ENCODE data around the gene AP4M1. TPM values are rescaled to one million over a fixed set of nuclear protein-coding genes. Genes with fewer than 3 reads are reported as not detected.
A peak's percentile ranks its signal among the peaks of the same experiment; 100 is the strongest.

AP4M1 gene
- polyA plus RNA-seq, 2 of the 4 experiments (the other 2 are of a cell fraction) = 16.6 to 18.3 TPM

GRCh38 chr7:100111914-100112313 lies 10.5 kb downstream of the AP4M1 start:
- Histone ChIP-seq H3K9me3 (no peaks in the 10 kb centered on the region), H3K4me1 (no peaks in the 10 kb centered on the region), H3K4me2 (no peak overlapping the region), H3K4me3 (no peak overlapping the region), H3K27ac (no peak overlapping the region)
- DNase-seq (ENCODE audit: low read depth in 1 of 2, low spot score in 1 of 2) (no peak), FAIRE-seq (no peak), ATAC-seq (peak in 1 of 2 experiments; percentile 6; a peak in 2 of 6 replicates)
- no peak for TF ChIP-seq RFX5 (IDR thresholded peaks at IDR 0.05)
- no peak for TF ChIP-seq FOSB (CRISPR knock-in tag; IDR thresholded peaks at IDR 0.05)
- no peak for TF ChIP-seq NPAS2 (CRISPR knock-in tag; IDR thresholded peaks at IDR 0.05; ENCODE audit: borderline replicate concordance)
- no peak for TF ChIP-seq JUN (IDR thresholded peaks at IDR 0.05)
- POLR2A ChIA-PET = interaction anchor here (0.7 to 3.0 kb wide), 2 partner anchors 11 to 15 kb away, joined by 3 to 19 read pairs; partner anchors contain the start of genes AP4M1, MBLAC1 and MCM7
- whole genome bisulfite sequencing (ENCODE audit: missing lambda C conversion rate) = 92% methylated on average over 12 of the region's 13 CpGs
- CTCF ChIA-PET = interaction anchor here (1.8 to 3.3 kb wide), 2 partner anchors 10 to 20 kb away, joined by 8 to 19 read pairs; partner anchors contain the start of genes AP4M1 and MCM7

- H3K27ac ChIP-seq = no peak overlapping the region
- ATAC-seq (no peak), DNase-seq (ENCODE audit: low read depth in 1 of 2, low spot score in 1 of 2) (no peak), FAIRE-seq (no peak)
- H3K4me1 ChIP-seq = peaks cover 6% of the 10 kb centered on the region; the same call in 2 of the 3 replicates
- CTCF ChIA-PET = interaction anchor here (0.8 to 2.1 kb wide), 4 partner anchors 10 to 123 kb away, joined by 3 to 9 read pairs (median 4); no protein-coding TSS in a partner anchor
- no peak for TF ChIP-seq MAFK (IDR thresholded peaks at IDR 0.05; ENCODE audit: partially characterized antibody)
- no peak for TF ChIP-seq JUN (IDR thresholded peaks at IDR 0.05)
- TF ChIP-seq TFCP2L1 (CRISPR knock-in tag; IDR thresholded peaks at IDR 0.05) = no peak
- no peak for TF ChIP-seq FOSL2 (IDR thresholded peaks at IDR 0.05)
- TF ChIP-seq FOSL2 (CRISPR knock-in tag; IDR thresholded peaks at IDR 0.05) = no peak
- TF ChIP-seq, protein P1, sequence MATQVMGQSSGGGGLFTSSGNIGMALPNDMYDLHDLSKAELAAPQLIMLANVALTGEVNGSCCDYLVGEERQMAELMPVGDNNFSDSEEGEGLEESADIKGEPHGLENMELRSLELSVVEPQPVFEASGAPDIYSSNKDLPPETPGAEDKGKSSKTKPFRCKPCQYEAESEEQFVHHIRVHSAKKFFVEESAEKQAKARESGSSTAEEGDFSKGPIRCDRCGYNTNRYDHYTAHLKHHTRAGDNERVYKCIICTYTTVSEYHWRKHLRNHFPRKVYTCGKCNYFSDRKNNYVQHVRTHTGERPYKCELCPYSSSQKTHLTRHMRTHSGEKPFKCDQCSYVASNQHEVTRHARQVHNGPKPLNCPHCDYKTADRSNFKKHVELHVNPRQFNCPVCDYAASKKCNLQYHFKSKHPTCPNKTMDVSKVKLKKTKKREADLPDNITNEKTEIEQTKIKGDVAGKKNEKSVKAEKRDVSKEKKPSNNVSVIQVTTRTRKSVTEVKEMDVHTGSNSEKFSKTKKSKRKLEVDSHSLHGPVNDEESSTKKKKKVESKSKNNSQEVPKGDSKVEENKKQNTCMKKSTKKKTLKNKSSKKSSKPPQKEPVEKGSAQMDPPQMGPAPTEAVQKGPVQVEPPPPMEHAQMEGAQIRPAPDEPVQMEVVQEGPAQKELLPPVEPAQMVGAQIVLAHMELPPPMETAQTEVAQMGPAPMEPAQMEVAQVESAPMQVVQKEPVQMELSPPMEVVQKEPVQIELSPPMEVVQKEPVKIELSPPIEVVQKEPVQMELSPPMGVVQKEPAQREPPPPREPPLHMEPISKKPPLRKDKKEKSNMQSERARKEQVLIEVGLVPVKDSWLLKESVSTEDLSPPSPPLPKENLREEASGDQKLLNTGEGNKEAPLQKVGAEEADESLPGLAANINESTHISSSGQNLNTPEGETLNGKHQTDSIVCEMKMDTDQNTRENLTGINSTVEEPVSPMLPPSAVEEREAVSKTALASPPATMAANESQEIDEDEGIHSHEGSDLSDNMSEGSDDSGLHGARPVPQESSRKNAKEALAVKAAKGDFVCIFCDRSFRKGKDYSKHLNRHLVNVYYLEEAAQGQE (IDR thresholded peaks at IDR 0.05) = no peak
- TF ChIP-seq EHMT2 (IDR thresholded peaks at IDR 0.05; ENCODE audit: low read depth) = no peak
- TF ChIP-seq, protein P2, sequence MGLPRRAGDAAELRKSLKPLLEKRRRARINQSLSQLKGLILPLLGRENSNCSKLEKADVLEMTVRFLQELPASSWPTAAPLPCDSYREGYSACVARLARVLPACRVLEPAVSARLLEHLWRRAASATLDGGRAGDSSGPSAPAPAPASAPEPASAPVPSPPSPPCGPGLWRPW (IDR thresholded peaks at IDR 0.05) = no peak
- no peak for TF ChIP-seq CHD2 (IDR thresholded peaks at IDR 0.05; ENCODE audit: low read length, partially characterized antibody)
- no peak for TF ChIP-seq ZSCAN20 (CRISPR knock-in tag; IDR thresholded peaks at IDR 0.05)
- TF ChIP-seq HEYL (CRISPR knock-in tag; IDR thresholded peaks at IDR 0.05) = no peak
- TF ChIP-seq, protein P3, sequence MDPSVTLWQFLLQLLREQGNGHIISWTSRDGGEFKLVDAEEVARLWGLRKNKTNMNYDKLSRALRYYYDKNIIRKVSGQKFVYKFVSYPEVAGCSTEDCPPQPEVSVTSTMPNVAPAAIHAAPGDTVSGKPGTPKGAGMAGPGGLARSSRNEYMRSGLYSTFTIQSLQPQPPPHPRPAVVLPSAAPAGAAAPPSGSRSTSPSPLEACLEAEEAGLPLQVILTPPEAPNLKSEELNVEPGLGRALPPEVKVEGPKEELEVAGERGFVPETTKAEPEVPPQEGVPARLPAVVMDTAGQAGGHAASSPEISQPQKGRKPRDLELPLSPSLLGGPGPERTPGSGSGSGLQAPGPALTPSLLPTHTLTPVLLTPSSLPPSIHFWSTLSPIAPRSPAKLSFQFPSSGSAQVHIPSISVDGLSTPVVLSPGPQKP (IDR thresholded peaks at IDR 0.05; ENCODE audit: low read depth, low read length) = no peak
- TF ChIP-seq RAD21 (conservative IDR thresholded peaks at IDR 0.05 in 1 of 2, IDR thresholded peaks at IDR 0.05 in 1 of 2) = no peak
- no peak for TF ChIP-seq FOSB (CRISPR knock-in tag; IDR thresholded peaks at IDR 0.05)
- TF ChIP-seq CBX8 (IDR thresholded peaks at IDR 0.05) = no peak
- no peak for TF ChIP-seq HOXB13 (CRISPR knock-in tag; IDR thresholded peaks at IDR 0.05; ENCODE audit: low read depth)
- no peak for TF ChIP-seq KDM5A (IDR thresholded peaks at IDR 0.05)
- no peak for TF ChIP-seq JUNB (IDR thresholded peaks at IDR 0.05)
- H3K4me2 ChIP-seq = no peak overlapping the region
- POLR2A ChIA-PET = interaction anchor here (0.5 to 1.5 kb wide), 2 partner anchors 14 to 39 kb away, joined by 3 to 5 read pairs; partner anchors contain the start of genes AP4M1 and MCM7
- H3K9me3 ChIP-seq = no peaks in the 10 kb centered on the region
- no peak overlapping the region for H3K4me3 ChIP-seq
- 91% methylated on average over 7 of the region's 7 CpGs for WGBS (ENCODE audit: missing lambda C conversion rate)
Observed at GRCh38 chr7:100115026-100115425, 13.6 kb downstream of the AP4M1 start.

All from A549 (cell line).